Dedifferentiated amniotic fluid mesenchymal stem cell (primary cell): Measurements from ENCODE around the gene PABPN1L.

ENCODE experiments used
- DNase-seq: peaks from one replicate; pipeline ENCODE4 v3.0.0-alpha.2; 2016; ENCODE audit errors: extremely low spot score

Gene PABPN1L

DNA sequence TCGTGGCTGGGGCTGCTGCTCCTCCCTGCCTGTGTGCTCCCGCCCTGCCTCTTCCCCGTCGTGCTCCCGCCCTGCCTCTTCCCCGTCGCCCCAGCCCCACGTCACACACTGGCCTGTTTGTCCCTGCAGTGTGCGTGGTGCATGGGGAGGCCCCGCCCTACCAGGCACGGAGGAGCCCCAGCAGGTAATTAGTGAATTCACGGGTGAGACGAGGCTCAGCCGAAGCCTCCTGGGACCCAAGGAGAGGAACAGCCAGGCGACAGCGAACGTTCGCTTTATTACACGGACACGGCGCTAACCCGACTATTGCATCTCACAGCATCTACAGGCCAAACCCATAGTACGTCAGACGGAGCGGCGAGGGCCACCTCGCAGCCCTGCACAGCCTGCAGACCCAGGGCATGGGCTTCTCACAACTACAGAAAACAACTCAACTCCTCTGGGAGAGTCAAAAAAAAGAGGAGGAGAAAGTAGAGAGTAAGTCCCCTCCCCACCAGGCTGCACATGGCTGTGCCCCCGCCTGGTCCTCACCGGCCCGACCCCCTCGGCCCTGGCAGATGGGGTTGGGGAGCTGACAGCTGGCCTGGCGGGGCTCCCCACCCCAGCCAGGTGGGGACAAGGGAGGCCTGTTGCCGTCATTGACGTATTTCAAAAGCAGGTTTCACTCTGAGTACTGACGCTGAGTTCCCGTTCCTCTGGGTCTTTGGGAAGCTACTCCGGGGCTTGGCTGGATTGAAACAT lies 4.3 kb upstream of the PABPN1L start:
- no peak for DNase-seq

DNA sequence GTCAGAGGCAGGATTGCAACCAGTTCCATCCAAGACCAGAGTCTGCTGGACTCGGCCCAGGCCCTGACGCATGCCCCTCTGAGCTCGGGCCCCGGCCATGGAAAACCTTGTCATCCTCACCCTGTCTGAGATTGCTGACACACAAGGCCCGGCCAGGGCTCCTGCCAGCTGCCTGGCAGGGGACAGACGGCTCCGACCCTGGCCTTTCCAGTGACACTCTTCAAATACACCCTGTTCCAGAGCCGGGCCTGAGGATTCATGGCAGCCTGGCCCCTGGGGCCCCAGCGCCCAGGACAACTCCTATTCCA lies 3.2 kb upstream of the PABPN1L start:
- DNase-seq: no peak

DNA sequence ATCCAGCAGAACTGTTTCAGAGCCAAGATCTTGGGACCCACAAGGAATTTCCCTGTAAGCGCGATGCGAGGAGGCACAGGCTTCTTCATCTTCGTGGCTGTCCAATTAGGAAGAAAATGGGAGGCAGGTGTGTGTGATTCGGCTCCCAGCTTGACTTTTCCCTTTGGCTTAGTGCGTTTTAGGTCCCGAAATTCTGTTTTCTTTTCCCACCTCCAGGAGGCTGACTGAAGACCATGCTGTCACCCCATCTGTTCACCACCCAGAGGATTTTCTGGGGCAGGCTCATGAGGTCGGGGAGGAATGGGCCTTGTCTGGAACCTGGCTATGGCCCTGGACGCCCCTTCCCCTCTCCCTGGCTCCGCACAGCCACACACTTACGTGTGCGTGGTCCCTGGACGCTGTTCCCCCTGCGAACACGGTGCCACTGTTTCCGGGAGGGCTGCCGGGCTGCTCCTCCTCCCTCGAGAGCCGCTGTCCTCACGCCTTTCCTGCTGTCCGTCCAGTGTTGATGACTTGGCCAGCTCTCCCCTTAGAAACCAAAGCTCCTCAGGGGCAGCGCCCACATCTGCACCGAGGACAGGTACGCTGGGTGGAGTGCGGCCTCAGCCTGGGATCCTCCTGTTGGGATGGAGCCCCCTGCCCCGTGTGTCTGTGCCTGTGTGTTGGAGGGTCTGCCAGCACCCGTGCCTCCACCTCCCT lies 2.7 kb upstream of the PABPN1L start:
- no peak for DNase-seq

DNA sequence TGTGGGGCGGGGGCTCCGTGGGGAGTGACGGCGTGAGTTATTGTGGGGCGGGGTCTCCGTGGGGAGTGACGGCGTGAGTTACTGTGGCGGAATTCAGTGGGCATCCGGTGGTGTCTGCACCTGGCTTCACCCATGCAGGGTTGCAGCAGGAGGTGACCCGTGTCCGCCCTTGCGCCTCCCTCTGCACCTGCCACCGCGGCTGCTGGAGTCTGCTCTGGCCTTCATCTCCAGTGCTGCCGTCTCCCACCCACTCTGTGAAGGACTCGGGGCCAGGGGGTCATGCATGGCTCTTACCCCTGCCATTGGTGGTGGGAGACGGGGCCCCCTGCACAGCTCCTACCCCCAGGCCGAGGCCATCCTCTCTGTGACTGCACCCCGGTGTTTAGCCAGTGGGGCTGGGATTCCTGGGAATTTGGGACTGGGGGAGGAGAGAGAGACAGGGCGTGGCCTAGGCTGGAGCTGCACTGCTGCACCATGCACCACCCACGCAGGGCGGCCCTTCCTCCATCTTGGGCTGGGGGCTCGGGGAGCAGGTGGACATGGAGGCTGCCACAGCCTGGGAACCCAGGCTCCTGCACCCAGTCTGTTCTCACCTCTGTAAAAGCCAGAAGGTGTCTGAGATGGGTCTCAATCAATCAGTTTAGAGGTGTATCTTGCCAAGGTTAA lies 1.3 kb upstream of the PABPN1L start:
- no peak for DNase-seq

DNA sequence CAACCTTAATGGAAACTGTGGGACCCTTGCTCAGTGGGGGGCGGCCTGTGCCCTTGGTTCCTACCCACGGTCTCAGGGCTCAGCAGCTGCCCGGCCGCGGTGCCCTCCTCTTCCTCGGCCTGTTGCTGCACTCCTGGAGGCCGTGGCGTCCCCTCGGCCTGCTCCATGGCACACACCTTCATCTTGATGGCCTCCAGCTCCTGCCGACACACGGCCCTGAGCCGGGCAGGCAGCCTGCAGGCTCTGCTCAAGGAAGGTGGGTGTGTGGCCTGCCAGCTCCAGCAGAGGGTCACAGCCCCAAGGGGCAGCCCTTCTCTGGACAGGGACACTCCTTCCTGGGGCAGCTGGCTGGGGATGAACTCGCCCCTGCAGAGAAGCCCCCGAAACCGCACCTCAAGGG lies 718 bp downstream of the PABPN1L start:
- DNase-seq: no peak

DNA sequence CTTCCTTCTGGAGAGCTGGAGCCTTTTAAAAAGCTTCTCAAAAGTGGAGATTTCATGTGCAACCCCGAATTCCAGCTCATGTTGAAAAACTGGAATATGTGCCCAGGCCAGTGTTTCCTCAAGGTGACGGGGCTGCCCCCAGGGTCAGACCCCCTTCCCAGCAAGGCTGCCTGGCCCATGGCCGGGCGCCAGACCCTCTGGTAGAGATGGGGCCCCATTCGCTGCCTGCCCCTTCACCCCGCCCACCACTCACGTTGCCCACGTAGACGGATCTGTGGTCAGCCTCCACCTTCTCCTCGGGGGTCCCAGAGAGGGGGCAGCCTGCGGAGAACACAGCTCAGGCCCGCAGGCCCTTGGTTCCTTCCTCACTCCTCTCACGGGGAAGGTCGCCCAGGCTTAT lies 1.1 kb downstream of the PABPN1L start:
- DNase-seq: no peak

DNA sequence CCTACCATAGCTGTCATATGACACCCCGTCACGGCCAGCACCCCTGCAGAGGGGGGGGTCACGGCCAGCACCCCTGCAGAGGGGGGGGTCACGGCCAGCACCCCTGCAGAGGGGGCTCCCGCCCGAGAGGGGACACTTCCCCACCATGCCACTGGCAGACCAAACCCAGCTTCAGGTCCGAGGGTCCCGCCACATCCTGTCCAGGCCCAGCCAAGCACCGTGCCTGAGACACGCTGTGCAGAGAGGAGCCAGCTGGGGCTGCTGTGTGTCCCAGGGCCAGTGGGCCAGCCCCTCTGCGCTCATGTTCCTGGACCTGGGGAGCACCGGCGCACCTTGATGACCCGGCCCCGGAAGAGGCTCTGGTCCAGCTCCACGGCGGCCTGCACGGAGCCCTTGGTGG lies 1.9 kb downstream of the PABPN1L start:
- DNase-seq: no peak

DNA sequence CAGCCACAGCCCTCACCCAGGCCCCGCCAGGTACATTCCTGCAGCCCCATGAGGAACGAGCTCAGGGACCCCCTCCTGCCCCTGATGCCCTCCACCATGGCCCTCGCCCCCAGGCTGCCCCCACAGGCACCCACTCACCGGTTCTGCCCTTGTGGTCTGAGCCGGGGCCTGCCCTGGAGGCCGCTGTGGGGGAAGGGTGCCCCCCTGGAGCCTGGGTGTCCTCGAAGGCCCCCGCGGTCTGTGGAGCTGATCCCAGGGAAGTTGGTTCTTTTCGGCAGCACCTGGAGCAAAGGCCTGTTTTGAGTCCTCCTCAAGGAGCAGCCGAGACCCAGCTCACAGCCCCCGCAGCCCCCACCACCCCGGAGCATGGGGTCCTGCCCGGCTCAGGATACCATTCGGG lies 2.4 kb downstream of the PABPN1L start:
- DNase-seq: no peak

DNA sequence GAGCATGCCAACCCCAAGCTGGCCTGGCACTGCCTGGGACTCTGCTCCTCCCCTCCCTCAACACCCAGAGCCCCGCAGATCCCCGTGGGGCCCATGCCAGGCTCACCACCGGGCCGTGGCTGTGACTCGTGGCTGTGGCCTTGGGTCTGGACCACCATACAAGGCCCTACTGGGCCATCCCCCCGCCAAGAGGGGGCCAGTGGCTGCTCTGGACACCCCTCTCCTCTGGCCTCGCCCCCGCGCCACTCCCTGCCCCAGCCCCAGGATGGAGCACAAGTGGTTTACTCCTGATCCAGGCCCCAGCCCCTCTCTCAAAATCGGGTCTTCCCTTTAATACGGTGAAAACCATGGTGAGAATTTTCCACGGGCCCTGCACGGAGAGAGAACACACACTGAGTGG lies 3.0 kb downstream of the PABPN1L start:
- DNase-seq: no peak

DNA sequence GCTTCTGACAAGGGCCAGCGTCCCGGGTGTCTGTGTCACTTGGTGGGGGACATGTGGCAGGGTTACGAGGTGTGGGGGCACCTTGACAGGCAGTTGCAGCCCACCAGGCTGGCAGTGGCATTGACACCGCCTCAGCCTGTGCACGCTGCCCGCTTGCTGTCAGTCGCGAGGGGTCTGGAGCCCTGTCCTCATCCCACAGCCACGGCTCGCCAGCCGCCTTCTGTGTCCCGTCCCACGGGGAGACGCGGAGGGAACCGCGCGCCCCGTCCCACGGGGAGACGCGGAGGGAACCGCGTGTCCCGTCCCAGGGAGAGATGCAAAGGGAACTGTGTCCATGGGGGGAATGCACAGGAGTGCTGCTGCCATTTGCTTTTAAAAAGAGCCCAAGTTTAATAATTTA lies 3.5 kb downstream of the PABPN1L start:
- no peak for DNase-seq

DNA sequence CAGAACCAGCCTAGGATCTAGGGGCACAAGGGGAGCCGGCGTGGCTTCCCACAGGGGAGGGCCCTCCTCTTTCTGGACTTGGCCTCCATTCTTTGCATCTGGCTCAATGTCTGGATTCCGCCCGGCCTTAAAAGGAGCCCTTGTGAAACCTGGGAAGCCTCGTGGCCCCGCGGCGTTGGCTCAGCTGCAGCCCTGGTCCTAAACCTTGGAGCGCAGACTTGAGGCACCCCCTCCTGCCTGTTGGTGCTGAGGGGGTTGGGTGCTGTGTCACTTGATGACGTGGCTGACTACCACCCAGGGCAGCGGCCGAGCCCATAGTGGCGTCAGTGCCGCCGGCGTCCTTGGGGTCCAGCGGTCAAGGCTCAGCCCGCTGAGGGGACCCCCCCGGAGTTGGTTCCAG lies 5.1 kb downstream of the PABPN1L start:
- no peak for DNase-seq

DNA sequence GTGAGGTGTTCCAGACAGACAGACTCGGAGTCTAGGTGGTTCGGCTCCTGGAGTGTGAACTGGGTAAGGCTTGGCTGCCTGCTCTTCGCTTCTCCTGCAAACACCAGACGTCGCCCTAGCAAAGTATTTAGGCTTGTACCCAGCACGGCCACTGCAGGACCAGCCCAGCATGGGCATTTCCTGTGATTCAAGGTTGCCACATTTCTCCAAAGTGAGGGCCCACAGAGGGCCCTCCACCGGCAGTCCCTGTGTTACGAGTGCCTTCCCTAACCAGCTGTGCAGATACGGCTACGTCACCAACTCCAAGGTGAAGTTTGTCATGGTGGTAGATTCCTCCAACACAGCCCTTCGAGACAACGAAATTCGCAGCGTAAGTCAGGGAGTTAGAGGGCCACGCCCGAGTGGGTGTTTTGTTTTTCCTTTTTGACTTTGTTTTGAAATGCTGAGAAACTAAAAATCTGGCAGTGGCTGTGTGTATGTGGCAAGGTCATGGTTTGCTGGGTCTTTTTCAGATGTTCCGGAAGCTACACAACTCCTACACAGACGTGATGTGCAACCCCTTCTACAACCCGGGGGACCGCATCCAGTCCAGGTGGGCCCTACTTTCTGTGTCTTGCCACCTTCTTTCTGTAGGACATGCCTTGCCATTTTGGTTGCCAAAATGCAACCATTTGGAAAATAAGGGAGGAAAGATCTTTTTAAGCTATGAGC lies 6.9 kb downstream of the PABPN1L start:
- DNase-seq: no peak

DNA sequence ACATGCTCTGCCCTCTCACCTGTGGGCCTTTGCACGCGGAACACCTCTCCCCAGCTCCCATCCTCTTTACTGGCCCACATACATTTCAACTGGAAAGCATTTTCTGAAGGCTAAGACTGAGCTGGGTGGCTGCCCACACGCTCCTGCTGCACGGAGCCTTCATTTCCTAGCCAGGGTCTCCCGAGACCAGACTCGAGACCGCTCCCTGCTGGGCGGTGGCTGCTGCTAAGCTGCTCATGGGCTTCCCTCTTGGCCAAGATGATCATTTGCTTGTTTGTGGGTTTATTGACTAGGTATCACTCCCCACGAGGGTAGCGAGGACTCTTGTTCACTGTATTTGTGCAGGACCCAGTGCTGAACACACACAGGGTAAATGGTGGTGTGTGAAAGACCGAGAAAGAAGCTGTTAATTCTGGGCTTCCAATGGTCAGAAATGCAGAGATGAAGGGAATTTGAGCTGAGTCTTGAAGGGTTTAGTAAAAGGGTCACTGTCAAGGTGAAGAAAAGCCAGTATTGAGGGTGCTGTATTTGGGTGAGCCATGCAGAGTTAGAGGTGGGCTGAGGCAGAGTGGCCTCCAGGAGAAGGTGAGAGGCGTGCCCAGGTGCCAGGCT lies 8.6 kb downstream of the PABPN1L start:
- peak; percentile 54 for DNase-seq

DNA sequence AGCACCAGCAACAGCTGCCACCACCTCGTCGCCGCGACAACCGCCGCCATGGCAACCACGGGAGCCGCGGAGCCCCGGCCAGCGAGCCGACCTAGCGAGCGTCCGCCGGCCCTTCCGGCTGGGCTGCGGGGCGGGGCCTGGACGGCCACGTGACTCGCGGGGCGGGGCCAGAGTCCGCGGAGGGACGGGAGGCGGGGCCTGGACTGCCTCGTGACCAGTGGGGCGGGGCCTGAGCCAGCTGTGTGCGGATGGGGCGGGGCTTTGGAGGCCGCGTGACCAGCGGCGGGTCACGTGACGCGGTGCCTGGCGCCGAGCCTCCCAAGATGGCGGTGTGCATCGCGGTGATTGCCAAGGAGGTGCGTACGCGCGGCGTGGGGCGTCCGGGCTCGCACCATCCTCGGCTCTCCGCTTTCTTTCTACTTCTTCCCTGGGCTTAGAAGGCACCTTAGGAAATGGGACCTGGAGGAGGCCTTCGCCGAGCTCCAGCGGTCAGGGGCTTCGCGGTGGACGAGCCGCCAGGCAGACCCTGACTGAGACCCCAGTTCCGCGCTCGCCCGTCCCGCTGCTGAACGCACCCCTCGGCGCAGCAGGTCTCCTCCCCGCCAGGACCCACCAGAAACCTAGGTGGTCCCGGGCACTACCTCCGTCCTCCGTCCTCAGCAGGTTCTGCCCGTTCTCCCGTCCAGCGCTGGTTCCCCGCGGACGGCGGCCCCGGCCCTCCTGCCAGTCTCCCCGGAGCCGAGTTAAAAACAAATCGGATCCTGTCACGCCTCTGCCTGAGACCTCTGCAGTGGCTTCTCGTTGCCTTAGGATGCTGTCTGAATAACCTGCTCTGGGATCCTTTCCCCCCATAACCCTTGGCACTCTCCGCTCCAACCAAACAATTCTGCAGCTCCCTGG lies 9.4 kb downstream of the PABPN1L start, which contains the start of the genes GALNS and TRAPPC2L:
Gene GALNS, minus strand, starts transcription at position 120 of the 900 bp plus-strand sequence. Its CDS starts 70 bp downstream, at position 50.
Gene TRAPPC2L, plus strand, starts transcription at position 300 of the 900 bp plus-strand sequence. Its CDS starts 24 bp downstream, at position 324.
- peak; percentile 96 for DNase-seq

DNA sequence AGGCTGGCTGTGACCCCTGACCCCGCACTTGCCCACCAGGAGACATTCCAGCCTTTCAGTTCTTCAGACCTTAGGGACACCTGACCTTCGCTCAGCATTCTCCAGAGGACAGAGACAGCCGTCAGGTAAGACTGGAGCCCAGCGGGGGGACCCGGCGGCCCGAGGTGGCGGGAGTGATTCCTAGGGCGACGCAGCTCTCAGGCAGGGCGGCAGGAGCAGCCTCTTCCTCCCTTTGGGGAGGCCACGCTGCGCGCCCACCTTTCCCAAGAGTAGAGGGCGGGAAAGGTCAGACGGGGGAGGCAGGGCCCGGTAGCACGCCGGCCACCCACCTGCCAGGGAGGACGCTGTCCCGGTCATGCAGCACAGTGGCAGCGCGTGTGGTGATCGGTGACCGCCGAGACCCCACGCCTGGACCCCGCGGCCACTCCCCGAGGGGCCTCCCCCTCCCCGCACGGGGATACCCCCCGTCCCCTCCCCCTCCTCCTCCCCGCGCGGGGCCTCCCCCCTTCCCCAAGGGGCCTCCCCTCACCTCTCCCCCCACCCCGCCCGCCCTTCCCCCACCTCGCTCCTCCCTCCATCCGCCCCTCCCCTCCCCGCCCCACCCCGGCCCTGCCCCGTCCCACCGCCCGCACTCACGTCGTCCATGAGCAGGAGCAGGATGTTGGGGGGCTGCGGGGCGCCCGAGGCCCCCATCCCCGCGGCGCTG lies 10.2 kb downstream of the PABPN1L start:
- no peak for DNase-seq

DNA sequence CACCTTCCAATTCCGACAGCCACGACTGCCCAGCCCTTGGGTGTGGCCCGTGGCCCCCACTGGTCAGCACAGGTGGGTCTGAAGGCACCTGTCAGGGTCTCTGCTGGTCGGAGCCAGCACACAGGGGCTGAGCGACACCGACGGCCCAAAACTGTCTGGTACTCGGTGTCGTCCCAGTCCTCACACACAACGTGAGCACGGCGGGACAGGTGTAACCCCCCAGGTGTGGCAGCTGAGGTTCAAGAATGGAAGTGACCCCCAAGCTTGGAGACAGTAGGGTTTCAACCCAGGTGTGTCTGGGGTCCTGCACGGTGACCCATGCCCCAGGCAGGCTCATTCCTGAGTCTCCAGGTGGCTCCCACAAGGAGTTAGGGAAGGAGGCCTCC lies 10.7 kb downstream of the PABPN1L start:
- no peak for DNase-seq

DNA sequence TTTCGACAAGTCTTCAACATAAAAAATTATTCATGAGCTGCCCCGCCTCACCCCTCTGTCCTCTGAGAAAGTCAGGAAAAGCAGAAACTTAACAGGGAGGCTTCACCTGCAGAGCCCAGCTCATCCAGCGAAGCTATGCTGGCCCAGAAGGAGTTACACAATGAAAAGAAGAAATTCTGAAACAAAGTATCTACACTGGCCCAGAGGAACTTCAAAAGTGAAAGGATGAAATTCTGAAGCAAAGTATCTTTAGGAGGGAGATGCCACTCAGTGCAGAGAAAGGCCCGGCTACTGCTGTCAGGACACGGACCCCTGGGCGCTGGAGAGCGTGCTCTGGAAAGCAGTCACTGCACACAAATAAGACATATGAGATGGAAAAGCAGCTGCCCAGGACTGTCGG lies 11.3 kb downstream of the PABPN1L start:
- no peak for DNase-seq

DNA sequence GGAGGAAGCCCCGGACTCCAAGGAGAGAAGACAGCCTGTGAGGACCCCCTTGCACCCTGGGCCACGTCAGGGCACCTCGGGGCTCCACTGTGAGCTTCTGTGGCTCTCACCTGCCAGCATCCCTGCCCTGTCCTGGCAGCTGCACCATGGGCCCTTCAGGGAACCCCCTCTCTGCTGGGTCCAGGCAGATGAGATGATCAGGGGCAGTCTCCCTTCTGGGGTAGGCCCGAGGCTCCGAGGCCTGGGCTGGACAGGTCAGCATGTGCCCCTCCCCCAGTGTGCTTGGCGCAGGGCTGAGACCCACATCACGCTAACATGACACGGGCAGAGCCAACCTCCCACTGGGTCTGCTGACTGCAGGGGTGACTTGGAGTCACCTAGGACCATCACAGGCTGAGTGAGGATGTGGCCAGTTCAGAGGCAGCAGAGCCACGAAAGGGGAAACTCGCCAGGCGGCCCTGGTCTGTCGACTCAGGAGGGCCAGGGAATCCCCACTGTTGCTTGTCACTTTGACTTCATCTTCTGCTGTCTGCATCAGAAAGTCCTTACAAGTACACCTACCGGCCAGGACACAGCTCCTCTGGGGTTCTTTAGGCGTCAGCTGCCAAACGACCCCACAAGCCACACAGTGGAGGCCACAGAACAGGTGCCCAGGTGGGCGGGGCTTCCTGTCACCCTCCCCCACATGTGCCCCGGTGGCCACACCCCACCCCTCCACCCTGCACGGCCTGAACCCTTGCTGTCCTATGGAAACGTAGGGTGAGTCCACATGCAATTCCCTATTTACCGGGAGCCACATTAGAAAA lies 12.0 kb downstream of the PABPN1L start:
- DNase-seq: no peak

DNA sequence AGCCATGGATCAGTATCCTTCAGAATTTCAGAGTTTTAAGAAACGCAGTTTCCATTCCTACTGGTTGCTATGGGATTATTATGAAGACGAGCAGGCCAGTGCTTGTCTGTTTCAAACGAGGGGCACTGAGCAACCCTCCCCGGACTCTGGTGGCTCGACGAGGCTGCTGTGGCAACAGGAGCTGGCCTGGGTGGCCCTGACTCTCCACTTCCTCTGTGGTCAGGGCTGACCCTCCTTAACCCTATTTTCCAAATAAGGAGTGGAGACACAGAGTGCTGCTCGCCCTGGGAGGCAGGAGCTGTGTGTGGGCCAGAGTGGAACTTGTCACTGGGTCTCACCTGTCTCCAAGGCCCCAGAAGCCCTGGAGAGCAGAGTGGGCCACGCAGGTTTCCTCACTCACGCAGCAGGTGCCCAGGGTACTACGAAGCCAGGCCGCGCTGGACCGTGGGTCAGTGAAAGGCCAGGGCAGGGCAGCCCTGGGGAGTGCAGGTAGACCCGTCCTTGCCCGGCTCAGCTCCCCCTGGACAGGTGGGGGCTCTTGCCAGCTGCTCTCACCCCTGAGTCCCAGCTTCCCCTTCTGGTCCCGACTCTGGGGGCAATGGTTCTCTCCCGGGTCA lies 13.0 kb downstream of the PABPN1L start:
- no peak for DNase-seq
